Endothelial cell of umbilical vein (primary cell): ENCODE measurements around the gene LRP5. TPM values are rescaled to one million over a fixed set of nuclear protein-coding genes. Genes with fewer than 3 reads are reported as not detected.
"Not testable (repeated sequence)": the region's sequence is repeated elsewhere in the genome, so short reads cannot be mapped to it uniquely, and the experiment has no call there.

Experiments used
- BruUV-seq: library from RNA; stranded (reverse); fragments of 400-500 nt; replicated peaks from 2 replicates; lab custom pipeline; 2021; lab: Mats Ljungman, UMichigan
- CTCF ChIA-PET: fragments of 300-600, 350-600 bp; sonication (Branson Sonifier 250); formaldehyde crosslinking; loops from one replicate; lab custom pipeline; 2021; ENCODE audit warnings: antibody characterized with exemption, inconsistent platforms; lab: Charles Lee
- POLR2A ChIA-PET: fragments of 300-600, 350-600 bp; sonication (Branson Sonifier 250); formaldehyde crosslinking; loops from one replicate; lab custom pipeline; 2021; ENCODE audit warnings: antibody characterized with exemption, inconsistent platforms; lab: Charles Lee
- DNase-seq: peaks from one replicate; pipeline ENCODE4 v3.0.0-alpha.2; 2011; ENCODE audit warnings: low read depth, low spot score
- FAIRE-seq: peaks from 2 replicates; lab custom pipeline; 2011; peaks lifted over from hg19 to GRCh38; lab: Jason Lieb, UNC
- H2AFZ ChIP-seq: 2 replicates; pipeline ENCODE4 v1.6.0; 2012; ENCODE audit warnings: low read depth, low read length, control low read depth, inconsistent platforms
- H3K27ac ChIP-seq: 2 replicates; pipeline ENCODE4 v1.5.1; 2011; ENCODE audit warnings: low read depth, mild to moderate bottlenecking, control low read depth, low read length, moderate library complexity; ENCODE audit not compliant: insufficient read depth
- H3K27me3 ChIP-seq, 2 experiments: 2 replicates each; pipeline versions ENCODE4 v1.6.0 to v1.6.1; 2011; ENCODE audit warnings: low read length in 2 of 2, mixed read lengths in 1 of 2; ENCODE audit not compliant: control insufficient read depth in 2 of 2, insufficient read depth in 2 of 2
- H3K36me3 ChIP-seq, 2 experiments: 2 replicates in 1 of 2; 3 replicates in 1 of 2; pipeline ENCODE4 v1.5.1; 2011; ENCODE audit warnings: low read length in 2 of 2, mild to moderate bottlenecking in 1 of 2, moderate library complexity in 1 of 2; ENCODE audit not compliant: control insufficient read depth in 2 of 2, insufficient read depth in 2 of 2; ENCODE audit errors: extremely low read depth in 1 of 2
- H3K4me1 ChIP-seq: 3 replicates; pipeline ENCODE4 v1.5.1; 2011; ENCODE audit warnings: mild to moderate bottlenecking, low read length; ENCODE audit not compliant: control insufficient read depth, insufficient read depth; ENCODE audit errors: extremely low read depth
- H3K4me2 ChIP-seq: 2 replicates; pipeline ENCODE4 v1.6.1; 2011; ENCODE audit warnings: low read length, control low read depth, mixed read lengths; ENCODE audit not compliant: insufficient read depth
- H3K4me3 ChIP-seq, 3 experiments: fragments of 200-600 bp in 1 of 3; sonication (generic), shearing (Covaris generic) in 1 of 3; replicated peaks in 1 of 3; 2 replicates each; pipeline ENCODE4 v1.5.1; 2011 to 2016; ENCODE audit warnings: control low read depth in 3 of 3, low read length in 3 of 3, mild to moderate bottlenecking in 2 of 3, inconsistent platforms in 1 of 3, low read depth in 1 of 3, moderate library complexity in 1 of 3; ENCODE audit not compliant: insufficient read depth in 1 of 3
- H3K79me2 ChIP-seq: 2 replicates; pipeline ENCODE4 v1.6.0; 2012; ENCODE audit warnings: low read length, inconsistent platforms; ENCODE audit not compliant: control insufficient read depth, insufficient read depth
- H3K9ac ChIP-seq: replicated peaks from 2 replicates; pipeline ENCODE3; 2011; ENCODE audit warnings: low read length, control low read depth; ENCODE audit not compliant: insufficient read depth; ENCODE audit errors: extremely low read depth
- H3K9me1 ChIP-seq: replicated peaks from 3 replicates; pipeline ENCODE4 v1.6.0; 2011; ENCODE audit warnings: mild to moderate bottlenecking, low read length; ENCODE audit not compliant: control insufficient read depth, insufficient read depth; ENCODE audit errors: extremely low read depth
- H3K9me3 ChIP-seq: replicated peaks from 2 replicates; pipeline ENCODE4 v1.5.1; 2012; ENCODE audit warnings: low read length, inconsistent platforms; ENCODE audit not compliant: control insufficient read depth, insufficient read depth
- H4K20me1 ChIP-seq: replicated peaks from 2 replicates; pipeline ENCODE3; 2011; ENCODE audit warnings: mild to moderate bottlenecking, low read length; ENCODE audit not compliant: control insufficient read depth, insufficient read depth; ENCODE audit errors: extremely low read depth
- CTCF ChIP-seq, 2 donors: IDR thresholded peaks; 1 replicate in 1 of 2; 2 replicates in 1 of 2; pipeline ENCODE4 v1.5.1; 2011; ENCODE audit warnings: low read length in 2 of 2, mild to moderate bottlenecking in 2 of 2, moderate library complexity in 2 of 2, control low read depth in 1 of 2, inconsistent platforms in 1 of 2, low read depth in 1 of 2; ENCODE audit not compliant: insufficient read depth in 1 of 2; ENCODE audit errors: extremely low read depth in 1 of 2
- EZH2 ChIP-seq: IDR thresholded peaks from 2 replicates; pipeline ENCODE4 v1.6.1; 2012; ENCODE audit warnings: borderline replicate concordance, low read depth, mild to moderate bottlenecking, moderate library complexity, low read length, inconsistent platforms; ENCODE audit not compliant: severe bottlenecking
- FOS ChIP-seq: IDR thresholded peaks from 2 replicates; pipeline ENCODE4 v1.6.1; 2011; ENCODE audit warnings: mild to moderate bottlenecking, low read length, moderate library complexity, borderline replicate concordance; ENCODE audit not compliant: insufficient read depth
- JUN ChIP-seq: IDR thresholded peaks from 2 replicates; pipeline ENCODE4 v1.6.1; 2011; ENCODE audit warnings: borderline replicate concordance, low read depth; ENCODE audit not compliant: insufficient read length, insufficient read depth
- MAX ChIP-seq: IDR thresholded peaks from 2 replicates; pipeline ENCODE4 v1.6.1; 2011; ENCODE audit not compliant: insufficient read depth, insufficient read length
- POLR2A ChIP-seq: IDR thresholded peaks from 2 replicates; pipeline ENCODE4 v1.6.1; 2012; ENCODE audit warnings: low read depth, mild to moderate bottlenecking, control low read depth, low read length
- POLR2AphosphoS5 ChIP-seq: IDR thresholded peaks from 2 replicates; pipeline ENCODE4 v1.6.1; 2012; ENCODE audit warnings: low read depth, mild to moderate bottlenecking, control low read depth, low read length, moderate library complexity; ENCODE audit not compliant: insufficient read depth
- dilution Hi-C: fragments of 300-500 bp; cut with MboI; formaldehyde crosslinking; loops from one replicate; pipeline ENCODE4 v1.15.0; 2019; ENCODE audit warnings: low sequenced_read_pairs; ENCODE audit not compliant: extremely low pct_ligation_motif_present
- intact Hi-C: fragments of 100-400 bp; cut with micrococcal nuclease; formaldehyde crosslinking; loops from one replicate; pipeline ENCODE4 v1.10.0; 2022
- polyA plus RNA-seq, 4 experiments: library from polyadenylated mRNA; depleted of rRNA in 3 of 4; stranded (reverse) in 3 of 4; unstranded in 1 of 4; fragments of >200 nt; gene quantifications; 2 replicates each; pipeline versions ENCODE4 v1.2.1 to v1.2.3, GENCODE V29; 2011 to 2012; ENCODE audit warnings: missing spikeins in 1 of 4
- total RNA-seq: library from RNA; stranded (reverse); gene quantifications from 2 replicates; pipeline ENCODE4 v1.2.3, GENCODE V29; 2021

LRP5 gene
- total and polyA plus RNA-seq, 2 donors (not counting 3 experiments of a cell fraction or from before 2014, with no cell fraction given), result 35.1 to 51.8 TPM

GRCh38 chr11:68282861-68283230 is 29.5 kb upstream of the LRP5 start:
- ChIA-PET POLR2A (no interaction called here), CTCF (no interaction called here)
- dilution Hi-C loops, result no loop called here
- Histone ChIP-seq H3K9ac (no peak overlapping the region), H3K27ac (no peak overlapping the region), H3K27me3 (peaks cover 2% of the 10 kb centered on the region in 2 experiments), H2AFZ (no peak overlapping the region), H3K4me1 (no peaks in the 10 kb centered on the region), H3K4me2 (no peak overlapping the region), H3K4me3 (no peak overlapping the region), H3K9me1 (no peaks in the 10 kb centered on the region), H3K9me3 (no peaks in the 10 kb centered on the region), H3K79me2 (no peaks in the 10 kb centered on the region), H3K36me3 (no peaks in the 10 kb centered on the region), H4K20me1 (no peaks in the 10 kb centered on the region)
- no TSS peak for BruUV-seq
- intact Hi-C loops, result no loop called here
- TF ChIP-seq CTCF (IDR thresholded peaks at IDR 0.05; ENCODE audit: extremely low read depth in 1 of 2, insufficient read depth in 1 of 2, low read depth in 1 of 2, low read length in 2 of 2) (no peak), MAX (no peak), JUN (no peak), FOS (no peak), EZH2 (no peak), POLR2A (no peak), POLR2AphosphoS5 (no peak)
- FAIRE-seq (no peak), DNase-seq (no peak)

- H3K27me3 ChIP-seq, FAIRE-seq, H3K27ac ChIP-seq, H2AFZ ChIP-seq, H3K9ac ChIP-seq, H3K9me1 ChIP-seq, H4K20me1 ChIP-seq, H3K4me1 ChIP-seq, H3K9me3 ChIP-seq, H3K36me3 ChIP-seq, BruUV-seq, H3K79me2 ChIP-seq, dilution Hi-C loops, intact Hi-C loops, DNase-seq, H3K4me2 ChIP-seq, POLR2A ChIA-PET, H3K4me3 ChIP-seq: not testable (repeated sequence)
- CTCF ChIA-PET, result interaction anchor here (1.1 kb wide), 1 partner anchor 27 kb away, joined by 3 read pairs; no protein-coding TSS in a partner anchor
Observed at GRCh38 chr11:68284588-68284987, 27.8 kb upstream of the LRP5 start.
